GM12892 (cell line): Measurements from ENCODE around the gene IL17B.

Experiments
- POLR2A ChIP-seq: IDR thresholded peaks from 2 replicates; pipeline ENCODE4 v1.6.1; 2011; ENCODE audit warnings: low read depth, low read length, control low read depth
- POLR2AphosphoS5 ChIP-seq: IDR thresholded peaks from 2 replicates; pipeline ENCODE4 v1.6.1; 2011; ENCODE audit warnings: low read depth, low read length, control low read depth
- TAF1 ChIP-seq: IDR thresholded peaks from 2 replicates; pipeline ENCODE4 v1.6.1; 2011; ENCODE audit warnings: low read depth, mild to moderate bottlenecking, control low read depth, low read length, borderline replicate concordance

- TF ChIP-seq POLR2AphosphoS5 (no peak), POLR2A (no peak), TAF1 (no peak)
Measured at GRCh38 chr5:149387081-149387631, 8.1 kb upstream of the IL17B start.
